HTERT RPE-1 (cell line): ENCODE results near the gene CD63.

Experiments used
- in situ Hi-C: fragments of 300-500 bp; cut with MboI; formaldehyde crosslinking; loops from 4 replicates; pipeline ENCODE4 v1.14.3; 2020; ENCODE audit warnings: low sequenced_read_pairs

Gene CD63

DNA sequence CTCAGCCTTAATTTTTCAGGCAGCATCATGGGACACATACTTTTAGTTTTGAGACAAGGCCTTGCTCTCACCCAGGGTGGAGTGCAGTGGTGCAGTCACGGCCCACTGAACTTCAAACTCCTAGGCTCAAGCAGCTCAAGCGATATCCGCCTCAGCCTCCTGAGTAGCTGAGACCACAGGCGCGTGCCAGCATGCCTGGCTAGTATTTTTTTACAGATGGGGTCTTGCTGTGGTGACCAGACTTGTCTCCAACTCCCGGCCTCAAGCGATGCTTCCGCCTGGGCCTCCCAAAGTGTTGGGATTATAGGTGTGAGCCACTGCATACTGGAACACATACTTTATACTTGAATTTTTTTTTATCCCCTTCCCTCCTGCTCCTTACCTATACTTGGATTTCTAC is 5.9 kb downstream of the CD63 start:
- in situ Hi-C loops: no loop called here

DNA sequence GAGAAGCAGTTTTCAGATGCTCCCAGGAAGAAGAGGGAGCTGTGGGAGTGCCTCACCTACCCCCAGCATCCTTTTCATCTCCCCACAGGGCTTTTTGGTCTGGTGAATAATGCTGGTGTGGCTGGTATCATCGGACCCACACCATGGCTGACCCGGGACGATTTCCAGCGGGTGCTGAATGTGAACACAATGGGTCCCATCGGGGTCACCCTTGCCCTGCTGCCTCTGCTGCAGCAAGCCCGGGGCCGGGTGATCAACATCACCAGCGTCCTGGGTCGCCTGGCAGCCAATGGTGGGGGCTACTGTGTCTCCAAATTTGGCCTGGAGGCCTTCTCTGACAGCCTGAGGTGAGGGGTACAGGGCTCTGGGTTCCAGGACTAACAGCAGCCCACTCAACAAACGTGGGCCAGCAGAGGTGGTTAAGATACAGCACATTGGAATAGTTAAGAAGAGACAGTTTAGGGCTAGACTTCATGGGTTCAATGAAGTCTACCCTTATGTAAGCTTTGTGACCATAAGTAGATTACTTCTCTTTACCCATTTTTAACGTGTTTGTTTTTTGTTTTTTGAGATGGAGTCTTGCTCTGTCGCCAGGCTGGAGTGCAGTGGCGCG is 7.1 kb downstream of the CD63 start:
- in situ Hi-C loops: no loop called here

DNA sequence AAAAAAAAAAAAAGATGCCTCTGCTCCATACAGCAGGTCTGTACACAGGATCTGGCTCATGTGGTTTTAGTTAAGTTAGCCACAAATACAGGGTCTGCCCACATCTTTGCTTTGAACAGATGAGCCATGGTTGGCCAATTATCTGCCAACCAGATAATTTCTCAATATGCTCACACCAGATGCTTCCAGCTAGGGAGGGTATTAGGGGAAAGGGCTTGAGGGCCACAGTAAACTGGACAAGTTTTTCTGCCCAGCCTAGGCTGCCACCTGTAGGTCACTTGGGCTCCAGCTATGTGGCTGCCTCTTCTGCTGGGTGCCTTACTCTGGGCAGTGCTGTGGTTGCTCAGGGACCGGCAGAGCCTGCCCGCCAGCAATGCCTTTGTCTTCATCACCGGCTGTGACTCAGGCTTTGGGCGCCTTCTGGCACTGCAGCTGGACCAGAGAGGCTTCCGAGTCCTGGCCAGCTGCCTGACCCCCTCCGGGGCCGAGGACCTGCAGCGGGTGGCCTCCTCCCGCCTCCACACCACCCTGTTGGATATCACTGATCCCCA is 7.8 kb downstream of the CD63 start:
- in situ Hi-C loops: no loop called here

DNA sequence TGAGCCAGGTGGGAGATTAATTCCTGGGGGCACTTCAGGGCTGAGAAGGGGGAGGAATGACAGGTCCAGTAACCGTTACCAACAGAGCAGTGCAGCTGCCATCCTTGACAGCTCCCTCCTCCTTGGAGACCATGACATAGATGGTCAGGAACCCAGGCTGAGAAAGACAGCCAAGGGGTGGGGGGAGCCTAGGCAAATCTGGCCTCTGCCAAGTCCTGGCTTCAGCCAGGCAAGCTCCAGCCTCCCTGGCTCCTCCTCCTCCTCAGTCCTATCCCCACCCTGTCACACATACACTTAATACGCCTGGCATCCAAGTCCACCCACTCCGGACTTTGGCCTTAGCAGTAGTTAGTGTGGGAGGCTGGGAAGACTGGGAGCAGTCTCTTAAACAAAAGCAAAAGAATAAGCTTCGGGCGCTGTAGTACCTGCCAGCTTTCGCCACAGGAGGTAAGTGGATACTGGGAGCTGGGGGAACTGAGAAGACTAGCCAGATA is 8.7 kb downstream of the CD63 start, which contains the start of gene RDH5:
RDH5 (plus strand) TSS at position 323 of the 494 bp plus-strand sequence. CDS start 792 bp downstream, outside the sequence.
- in situ Hi-C loops: no loop called here

DNA sequence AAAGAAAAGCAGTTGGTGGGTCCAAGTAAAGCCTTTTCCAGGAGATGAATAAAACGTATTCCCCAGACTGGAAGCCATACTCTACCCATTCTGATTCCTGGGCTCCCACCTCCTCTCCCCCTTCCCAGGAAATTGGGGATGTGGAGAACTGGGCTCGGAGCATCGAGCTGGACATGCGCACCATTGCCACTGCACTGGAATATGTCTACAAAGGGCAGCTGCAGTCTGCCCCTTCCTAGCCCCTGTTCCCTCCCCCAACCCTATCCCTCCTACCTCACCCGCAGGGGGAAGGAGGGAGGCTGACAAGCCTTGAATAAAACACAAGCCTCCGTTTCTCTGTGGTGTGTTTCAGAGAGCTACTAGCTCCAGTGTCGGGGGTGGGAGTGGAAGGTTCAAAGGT is 9.4 kb downstream of the CD63 start:
- in situ Hi-C loops: no loop called here

DNA sequence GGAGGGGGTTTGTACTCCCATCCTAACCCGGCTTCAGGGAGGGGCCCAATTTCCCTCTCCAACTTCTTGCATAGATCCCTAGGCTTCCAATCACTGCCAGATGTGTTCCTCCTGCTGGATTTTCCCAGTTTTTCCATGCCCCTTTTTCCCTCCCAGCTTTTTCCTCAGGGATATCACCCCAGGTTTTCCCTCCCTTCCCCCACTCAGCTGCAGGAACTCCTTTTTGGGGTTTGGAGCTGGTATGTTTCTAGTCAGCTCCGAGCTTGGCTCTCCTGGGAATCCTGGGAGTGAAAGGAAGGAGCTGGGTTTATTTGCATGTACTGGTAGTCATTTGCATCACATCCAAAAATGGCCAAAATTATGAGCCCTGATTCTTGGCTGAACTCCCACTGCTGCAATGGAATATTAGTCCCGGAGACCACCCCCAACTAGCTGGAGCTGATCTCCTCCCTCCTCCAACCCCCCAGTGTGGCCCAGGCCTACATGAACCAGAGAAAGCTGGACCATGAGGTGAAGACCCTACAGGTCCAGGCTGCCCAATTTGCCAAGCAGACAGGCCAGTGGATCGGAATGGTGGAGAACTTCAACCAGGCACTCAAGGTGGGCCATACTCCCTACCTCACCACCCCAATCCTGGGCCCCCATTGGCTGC is 10.1 kb downstream of the CD63 start:
- in situ Hi-C loops: no loop called here

DNA sequence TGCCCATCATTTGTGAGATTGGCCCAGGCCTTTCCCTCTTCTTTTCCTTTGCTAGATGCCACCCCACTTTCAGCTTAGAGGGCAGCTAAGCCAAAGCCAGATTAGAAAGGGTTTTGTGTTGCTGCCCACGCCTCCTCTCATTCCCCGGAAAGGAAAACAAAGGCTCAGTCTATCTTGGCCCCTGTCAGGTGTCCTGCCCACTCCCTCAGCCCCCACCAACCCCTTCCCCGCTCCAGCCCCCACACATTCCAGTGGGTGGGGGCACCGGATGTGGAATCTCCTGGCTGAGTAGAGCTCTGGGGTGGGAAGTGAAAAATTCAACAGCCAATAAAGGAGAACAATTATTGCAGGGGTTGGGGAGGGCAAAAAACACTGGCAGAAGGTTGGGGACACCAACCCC is 10.8 kb downstream of the CD63 start:
- in situ Hi-C loops: no loop called here

DNA sequence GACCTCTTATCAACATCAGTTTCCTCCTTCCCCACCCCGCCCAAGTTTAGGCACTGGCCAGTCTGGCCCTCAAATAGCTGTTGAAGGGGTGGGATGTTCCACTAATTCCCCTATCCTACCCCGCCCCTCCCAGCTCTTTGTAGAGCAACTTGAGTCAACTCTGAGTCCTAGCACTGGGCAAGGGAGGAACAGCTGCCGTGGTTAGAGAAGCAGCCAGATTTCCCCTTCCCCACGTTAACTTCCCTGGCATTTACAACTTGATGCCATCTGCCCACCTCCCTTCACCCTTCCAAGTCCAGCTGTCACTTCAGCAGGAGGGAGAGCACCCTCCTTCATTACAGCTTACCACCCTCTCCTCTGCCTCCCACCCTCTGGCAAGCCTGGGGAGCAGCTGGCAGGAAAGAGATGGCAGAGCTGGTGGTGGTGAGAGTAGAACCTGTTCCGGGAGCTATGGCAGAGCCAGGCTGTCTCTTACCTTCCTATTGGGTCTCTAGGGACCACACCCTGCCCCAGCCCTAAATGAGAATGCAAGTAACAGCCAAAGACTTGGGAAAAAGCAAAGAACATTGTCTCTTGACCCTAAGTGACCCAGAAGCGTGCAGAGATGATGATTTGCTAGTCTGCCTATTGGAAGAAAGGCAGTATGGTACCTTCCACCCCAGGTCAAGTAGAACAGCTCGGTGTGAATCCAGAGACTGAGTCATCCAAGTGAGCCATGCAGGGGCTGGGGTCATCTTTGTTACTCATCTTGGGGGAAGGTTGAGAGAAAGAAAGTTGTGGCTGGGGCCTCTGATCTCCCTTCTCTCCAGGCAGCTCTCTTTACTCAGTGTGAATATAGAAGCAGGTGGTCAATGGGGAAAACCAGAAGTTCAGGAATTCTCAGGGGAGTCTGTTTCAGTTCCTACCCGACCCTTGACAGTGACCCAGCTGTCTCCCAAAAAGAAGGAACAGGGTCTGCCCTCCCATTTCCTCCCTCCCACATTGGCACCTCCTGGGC is 11.5 kb downstream of the CD63 start:
- in situ Hi-C loops: no loop called here

DNA sequence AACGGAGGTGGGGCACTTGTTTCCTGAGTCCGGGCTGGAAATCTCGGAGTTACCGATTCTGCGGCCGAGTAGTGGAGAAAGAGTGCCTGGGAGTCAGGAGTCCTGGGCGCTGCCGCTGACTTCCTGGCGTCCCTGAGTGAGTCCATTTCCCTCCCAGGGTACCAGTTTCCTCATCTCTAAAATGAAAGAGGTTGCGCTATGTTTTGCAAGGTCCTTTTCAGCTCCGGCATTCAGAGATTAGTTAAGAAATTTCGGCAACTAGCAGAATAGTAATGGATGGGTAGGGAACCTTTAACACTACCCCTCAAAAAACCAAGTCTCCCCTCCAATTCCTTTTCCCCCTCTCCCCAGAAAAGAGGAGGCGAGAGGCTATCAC is 12.2 kb downstream of the CD63 start:
- in situ Hi-C loops: no loop called here

DNA sequence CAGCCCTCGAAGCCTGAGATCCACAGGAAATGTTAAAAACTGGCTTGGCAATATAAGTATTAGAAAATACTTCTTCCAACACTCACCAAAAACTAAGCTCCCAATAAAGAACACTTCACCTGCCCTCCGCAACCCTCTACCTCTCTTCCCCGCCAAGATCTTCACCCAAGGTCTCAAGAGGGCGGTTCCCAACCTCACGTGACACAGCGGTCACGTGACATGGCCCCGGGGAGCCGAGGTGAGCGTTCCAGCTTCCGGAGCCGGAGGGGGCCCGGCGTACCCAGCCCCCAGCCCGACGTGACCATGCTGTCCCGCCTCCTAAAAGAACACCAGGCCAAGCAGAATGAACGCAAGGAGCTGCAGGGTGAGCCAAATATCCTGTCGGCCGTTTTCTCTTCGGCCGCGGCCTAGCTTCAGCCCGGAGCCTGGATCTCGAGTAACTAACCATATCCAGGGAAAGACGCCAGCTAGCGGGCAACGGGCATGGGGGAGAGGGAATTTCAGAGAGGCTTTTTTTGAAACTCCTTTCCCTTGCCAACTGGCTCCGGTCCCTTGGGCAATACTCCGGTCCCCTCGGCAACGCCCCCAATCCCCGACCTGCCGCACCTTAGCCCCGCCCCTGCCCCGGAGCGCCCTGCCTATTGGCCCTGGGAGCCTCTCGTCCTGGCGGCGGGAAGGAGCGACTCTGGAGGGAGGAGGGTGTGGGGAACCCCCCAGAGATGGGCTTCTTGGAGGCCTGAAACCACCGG is 12.8 kb downstream of the CD63 start, which contains the start of gene BLOC1S1:
BLOC1S1 (plus strand) TSS at position 214 of the 749 bp plus-strand sequence; CDS start at position 220, 6 bp downstream.
- in situ Hi-C loops: no loop called here

DNA sequence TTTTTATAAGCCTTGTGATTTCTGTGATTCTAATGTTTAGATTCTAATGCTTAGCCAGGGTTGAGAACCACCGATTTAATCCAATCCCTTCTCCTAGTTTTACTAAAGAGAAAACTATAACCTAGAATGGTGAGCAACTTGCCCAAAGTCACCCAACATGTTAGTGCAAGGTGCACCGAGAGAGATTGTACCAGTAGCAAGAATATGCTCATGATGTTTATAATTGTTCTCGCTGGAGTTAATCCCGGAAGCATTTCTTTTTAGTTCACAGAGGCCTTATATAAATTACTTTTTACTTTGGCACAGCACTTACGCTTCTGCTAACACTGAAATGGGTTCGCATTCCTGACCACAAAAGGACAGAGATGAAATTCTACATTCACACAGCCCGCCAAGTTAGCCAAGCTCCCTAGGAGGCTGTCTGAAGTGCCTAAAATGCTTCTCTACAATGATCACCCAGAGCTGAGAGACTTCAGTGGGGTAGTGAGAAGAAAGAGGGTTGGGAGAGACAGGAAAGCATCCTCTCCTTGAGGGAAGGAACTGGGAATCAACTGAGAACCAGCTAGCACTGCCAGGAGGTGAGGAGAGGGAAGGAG is 13.5 kb downstream of the CD63 start:
- in situ Hi-C loops: no loop called here

DNA sequence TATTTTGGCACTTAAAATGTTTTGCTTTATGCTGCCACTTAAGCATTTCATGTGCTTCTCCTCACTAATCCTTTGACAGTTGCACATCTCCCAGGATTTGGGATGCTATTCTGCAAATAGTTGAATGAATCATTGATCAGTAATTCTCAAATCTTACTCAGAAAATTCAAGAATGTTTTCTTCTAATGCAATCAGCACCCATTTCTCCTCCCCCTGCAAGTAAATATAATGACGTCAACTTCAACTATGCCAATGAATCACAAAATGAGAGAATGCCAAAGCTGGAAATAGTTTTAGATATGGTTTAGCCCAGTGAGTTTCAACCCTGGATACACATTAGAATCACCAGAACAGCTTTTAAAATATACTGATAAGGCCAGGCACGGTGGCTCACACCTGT is 15.1 kb downstream of the CD63 start:
- in situ Hi-C loops: no loop called here

DNA sequence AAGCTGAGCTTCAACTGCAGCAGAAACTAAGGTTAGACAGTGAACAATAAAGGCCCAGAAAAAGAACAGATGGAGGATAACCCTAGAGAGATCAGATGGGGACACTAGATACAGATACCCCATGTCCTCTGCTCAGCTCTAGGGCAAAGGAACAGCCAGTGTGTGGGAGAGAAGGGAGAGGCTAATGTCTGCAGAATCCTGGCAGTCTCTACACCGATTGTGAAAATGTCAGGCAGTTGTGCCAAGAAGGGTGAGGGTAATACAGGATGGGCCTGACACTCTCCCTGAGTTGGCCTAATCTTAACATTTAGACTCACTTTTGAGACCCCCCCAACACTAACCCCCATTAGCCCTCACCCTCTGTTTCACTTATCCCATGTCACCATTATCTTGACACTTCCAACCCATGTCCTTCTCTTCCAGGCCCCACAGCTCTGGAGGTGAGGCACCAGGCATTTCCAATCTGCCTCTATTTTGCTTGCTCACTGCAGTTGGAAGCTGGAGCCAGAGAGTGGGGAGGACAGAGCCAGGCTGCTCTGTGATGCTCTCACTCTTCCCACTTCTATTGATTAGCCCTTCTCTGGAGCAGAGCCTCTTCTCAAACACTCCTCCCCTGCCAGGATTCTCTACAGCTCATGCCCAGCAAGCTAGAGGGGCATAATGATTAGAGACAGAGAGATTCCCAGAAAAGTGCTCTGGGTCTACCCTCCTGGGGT is 16.0 kb downstream of the CD63 start:
- in situ Hi-C loops: no loop called here

DNA sequence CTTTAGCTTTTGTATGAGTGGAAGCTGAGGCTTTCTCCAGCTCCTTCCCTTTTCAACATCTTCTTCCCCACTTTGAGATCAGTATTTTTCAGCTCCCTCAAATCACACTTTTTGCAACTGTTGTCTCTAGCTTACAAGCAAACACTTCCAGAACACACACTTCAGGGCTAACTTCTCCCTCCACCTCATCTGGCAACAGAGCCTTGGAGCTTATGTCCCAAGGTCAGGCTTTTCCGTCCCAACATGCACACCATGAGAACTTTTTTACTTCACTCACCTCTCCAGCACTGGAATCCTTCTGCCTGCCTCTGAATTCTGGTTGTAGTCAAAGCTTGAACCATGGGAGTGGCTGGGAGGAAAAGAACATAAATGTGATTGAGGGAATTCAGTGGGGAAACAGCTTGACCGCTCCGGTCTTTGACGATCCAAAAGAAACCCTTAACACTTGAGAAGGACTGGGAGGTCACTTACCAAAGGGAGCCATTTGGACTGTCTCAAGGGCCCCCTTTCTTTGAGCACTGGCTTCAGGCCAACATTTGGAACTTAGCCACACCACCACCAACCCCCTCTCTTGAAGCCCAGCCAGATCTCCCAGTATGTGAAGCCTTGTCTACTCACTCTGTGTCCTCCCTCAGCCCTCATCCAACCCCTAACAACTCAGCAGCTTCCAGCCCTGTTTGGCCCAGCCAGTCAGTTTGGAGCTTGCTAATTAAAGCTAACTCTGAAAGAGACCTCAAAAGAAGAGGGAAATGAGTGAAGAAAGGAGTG is 16.8 kb downstream of the CD63 start:
- in situ Hi-C loops: no loop called here

DNA sequence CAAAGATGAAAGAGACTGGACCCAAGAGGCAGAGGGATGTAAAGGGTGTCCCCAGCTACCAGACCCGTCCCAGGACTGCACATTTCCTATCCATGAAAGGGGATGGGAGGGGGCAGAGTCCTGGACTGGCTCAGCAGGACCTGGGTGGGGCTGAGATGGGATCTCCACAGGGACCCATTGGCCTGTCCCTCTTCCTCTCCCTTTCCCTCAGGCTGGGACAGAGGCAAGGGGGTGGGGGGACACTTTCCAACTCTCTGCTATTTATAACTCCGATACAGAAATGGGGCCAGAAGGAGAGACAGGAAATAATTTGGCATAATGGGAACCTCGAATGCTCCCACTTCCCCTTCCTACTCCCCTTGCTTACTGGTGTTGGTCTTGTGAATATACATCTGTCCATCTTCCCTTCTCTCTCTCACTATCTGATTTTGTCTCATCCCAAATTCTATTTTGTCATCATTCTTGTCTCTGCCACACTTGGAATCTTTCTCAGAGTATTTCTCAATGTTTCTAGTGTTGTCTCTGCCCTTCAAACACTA is 20.0 kb downstream of the CD63 start:
- in situ Hi-C loops: no loop called here

DNA sequence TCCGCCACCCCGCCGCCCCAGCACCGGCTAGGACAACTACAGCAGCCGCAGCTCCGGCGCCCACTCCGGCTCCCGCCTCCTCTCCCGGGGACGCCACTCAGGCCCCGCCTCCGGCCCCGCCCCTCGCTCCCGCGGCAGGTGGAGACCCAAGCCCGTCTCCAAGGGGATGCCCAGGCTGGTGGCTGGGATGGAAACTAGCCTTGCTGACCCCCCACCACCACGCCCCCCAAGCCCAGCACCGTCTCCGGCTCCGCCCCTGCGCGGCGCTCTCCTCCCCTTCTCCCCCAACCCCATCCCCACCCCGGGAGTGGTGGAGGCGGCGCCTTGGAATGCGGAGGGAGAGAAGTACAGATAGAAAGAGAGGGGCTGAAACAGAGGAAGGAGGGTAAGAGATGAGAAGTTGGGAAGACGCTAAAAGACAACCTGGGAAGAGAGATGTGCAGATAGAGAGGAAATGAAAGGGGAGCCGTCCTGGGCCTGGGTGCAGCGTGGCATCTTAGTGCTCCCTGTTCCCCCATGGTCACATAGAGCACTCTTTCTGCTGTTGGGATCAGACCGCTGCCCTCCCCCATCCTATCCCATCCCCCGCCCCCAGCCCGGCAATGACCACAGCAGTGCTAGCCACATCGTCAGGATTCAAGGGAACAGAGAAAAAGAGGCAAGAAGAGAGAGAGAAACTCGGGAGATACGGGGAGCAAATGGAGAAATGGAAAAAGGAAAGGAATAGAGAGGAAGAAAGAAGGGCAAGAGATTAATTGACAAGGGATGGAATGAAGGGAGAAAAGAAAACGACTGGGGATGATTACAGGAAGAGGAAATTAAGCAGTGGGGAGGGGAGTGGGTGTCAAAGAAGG is 20.7 kb downstream of the CD63 start, which contains the start of gene ITGA7:
ITGA7 (minus strand) TSS at position 64 of the 854 bp plus-strand sequence. CDS start 222 bp downstream, outside the sequence.
- in situ Hi-C loops: no loop called here

DNA sequence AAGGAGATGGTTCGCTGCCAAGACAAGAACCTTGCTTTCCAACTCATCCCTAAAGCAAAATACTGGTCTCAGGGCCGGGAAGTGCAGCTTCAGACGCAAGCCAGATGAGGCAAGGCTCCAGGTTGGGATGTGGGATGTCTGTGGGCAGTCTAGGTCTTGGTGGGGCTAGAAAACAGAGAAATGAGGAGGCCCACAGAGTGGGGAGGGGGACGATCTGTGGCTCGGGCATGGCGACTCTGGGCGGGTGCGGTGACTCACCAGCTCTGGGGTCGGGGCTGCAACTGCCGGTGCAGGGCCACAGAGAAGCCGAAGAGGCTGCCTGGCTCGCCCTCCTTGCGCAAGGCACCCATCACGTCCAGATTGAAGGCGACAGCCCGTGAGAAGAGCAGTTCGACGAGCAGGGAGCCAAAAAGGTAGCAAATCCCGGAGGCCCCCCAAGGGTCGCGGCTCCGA is 21.6 kb downstream of the CD63 start:
- in situ Hi-C loops: no loop called here
